ENCODE results near the gene CEP112. TPM values are rescaled to one million over a fixed set of nuclear protein-coding genes. Genes with fewer than 3 reads are reported as not detected.

CEP112 gene
- polyA plus RNA-seq, 1 donor, result 4.4 TPM

DNA sequence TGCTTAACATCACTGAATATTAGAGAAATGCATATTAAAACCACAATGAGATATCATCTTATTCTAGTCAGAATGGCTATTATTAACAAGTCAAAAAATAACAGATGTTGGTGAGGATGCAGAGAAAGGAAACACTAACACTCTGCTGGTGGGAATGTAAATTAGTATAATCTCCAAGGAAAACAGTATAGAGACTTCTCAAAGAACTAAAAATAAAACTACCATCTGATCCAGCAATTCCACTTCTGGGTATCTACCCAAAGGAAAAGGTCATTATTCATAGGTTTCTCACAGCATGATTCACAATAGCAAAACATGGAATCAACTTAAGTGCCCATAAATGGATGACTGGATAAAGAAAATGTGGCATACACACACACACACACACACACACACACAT, 166.4 kb downstream of the CEP112 start:
- H3K27ac ChIP-seq (ENCODE audit: low read length), result no peak overlapping the region
- H3K4me1 ChIP-seq (ENCODE audit: control insufficient read depth, insufficient read depth, low read length), result no peaks in the 10 kb centered on the region
- H3K27me3 ChIP-seq (ENCODE audit: control insufficient read depth, insufficient read depth, low read length), result no peaks in the 10 kb centered on the region
- H3K4me3 ChIP-seq (ENCODE audit: low read length), result no peak overlapping the region
- H3K9me3 ChIP-seq (ENCODE audit: control insufficient read depth, low read depth, low read length), result peaks cover 8% of the 10 kb centered on the region
- no peaks in the 10 kb centered on the region for H3K36me3 ChIP-seq (ENCODE audit: control insufficient read depth, insufficient read depth, low read length)
- no peak for DNase-seq

- Histone ChIP-seq H3K4me1 (ENCODE audit: control insufficient read depth, insufficient read depth, low read length) (no peaks in the 10 kb centered on the region), H3K36me3 (ENCODE audit: control insufficient read depth, insufficient read depth, low read length) (no peaks in the 10 kb centered on the region), H3K27me3 (ENCODE audit: control insufficient read depth, insufficient read depth, low read length) (no peaks in the 10 kb centered on the region), H3K27ac (ENCODE audit: low read length) (no peak overlapping the region), H3K4me3 (ENCODE audit: low read length) (no peak overlapping the region), H3K9me3 (ENCODE audit: control insufficient read depth, low read depth, low read length) (peaks cover 8% of the 10 kb centered on the region)
- WGBS (ENCODE audit: insufficient coverage, low lambda C conversion rate), result no CpG with 5 or more reads among the region's 3 CpGs
- no peak for DNase-seq
These were observed 170.2 kb downstream of the CEP112 start for GRCh38 chr17:66021757-66022156.

GRCh38 chr17:66018786-66019185, 173.1 kb downstream of the CEP112 start:
- H3K9me3 ChIP-seq (ENCODE audit: control insufficient read depth, low read depth, low read length), result peaks cover 4% of the 10 kb centered on the region
- no peaks in the 10 kb centered on the region for H3K27me3 ChIP-seq (ENCODE audit: control insufficient read depth, insufficient read depth, low read length)
- H3K27ac ChIP-seq (ENCODE audit: low read length), result no peak overlapping the region
- no peaks in the 10 kb centered on the region for H3K36me3 ChIP-seq (ENCODE audit: control insufficient read depth, insufficient read depth, low read length)
- no peak overlapping the region for H3K4me3 ChIP-seq (ENCODE audit: low read length)
- 0% methylated on average over 1 of the region's 2 CpGs for WGBS (ENCODE audit: insufficient coverage, low lambda C conversion rate)
- DNase-seq, result no peak
- H3K4me1 ChIP-seq (ENCODE audit: control insufficient read depth, insufficient read depth, low read length), result no peaks in the 10 kb centered on the region

DNA sequence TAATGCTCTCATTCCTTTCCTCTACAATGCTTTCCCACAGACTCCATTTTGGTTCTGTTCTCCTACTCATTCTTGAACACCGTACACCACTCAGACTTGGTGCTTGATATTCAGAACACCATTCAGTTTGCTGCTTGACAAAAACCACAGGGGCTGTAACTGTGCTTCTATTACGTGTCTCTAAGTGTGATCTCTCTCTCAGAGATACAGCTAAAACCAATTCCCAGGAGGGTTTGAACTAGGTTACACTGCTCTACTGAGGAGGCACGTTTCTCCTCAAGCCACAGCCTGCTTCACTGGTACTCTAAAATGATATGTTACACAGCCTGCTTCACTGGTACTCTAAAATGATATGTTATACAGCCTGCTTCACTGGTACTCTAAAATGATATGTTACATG, 175.7 kb downstream of the CEP112 start:
- H3K36me3 ChIP-seq (ENCODE audit: control insufficient read depth, insufficient read depth, low read length), result no peaks in the 10 kb centered on the region
- H3K27ac ChIP-seq (ENCODE audit: low read length), result no peak overlapping the region
- no CpG with 5 or more reads among the region's 3 CpGs for WGBS (ENCODE audit: insufficient coverage, low lambda C conversion rate)
- no peaks in the 10 kb centered on the region for H3K4me1 ChIP-seq (ENCODE audit: control insufficient read depth, insufficient read depth, low read length)
- no peaks in the 10 kb centered on the region for H3K27me3 ChIP-seq (ENCODE audit: control insufficient read depth, insufficient read depth, low read length)
- H3K4me3 ChIP-seq (ENCODE audit: low read length), result no peak overlapping the region
- DNase-seq, result no peak
- no peaks in the 10 kb centered on the region for H3K9me3 ChIP-seq (ENCODE audit: control insufficient read depth, low read depth, low read length)

DNA sequence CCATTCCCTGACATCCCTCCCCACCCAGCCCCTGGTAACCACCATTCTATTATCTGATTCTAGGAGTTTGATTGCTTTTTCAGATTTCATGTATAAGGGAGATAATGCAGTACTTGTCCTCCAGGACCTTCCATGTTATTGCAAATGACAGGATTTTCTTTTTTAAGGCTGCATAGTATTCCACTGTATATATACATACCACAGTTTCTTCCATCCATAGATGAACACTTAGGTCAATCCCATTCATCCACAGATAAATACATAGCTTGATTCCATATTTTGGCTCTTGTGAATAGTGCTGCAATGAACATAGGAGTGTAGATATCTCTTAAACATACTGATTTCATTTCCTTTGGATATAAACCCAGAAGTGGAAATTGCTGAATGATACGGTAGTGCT, 183.3 kb downstream of the CEP112 start:
- Histone ChIP-seq H3K9me3 (ENCODE audit: control insufficient read depth, low read depth, low read length) (no peaks in the 10 kb centered on the region), H3K36me3 (ENCODE audit: control insufficient read depth, insufficient read depth, low read length) (no peaks in the 10 kb centered on the region), H3K4me1 (ENCODE audit: control insufficient read depth, insufficient read depth, low read length) (no peaks in the 10 kb centered on the region), H3K27ac (ENCODE audit: low read length) (no peak overlapping the region), H3K27me3 (ENCODE audit: control insufficient read depth, insufficient read depth, low read length) (no peaks in the 10 kb centered on the region), H3K4me3 (ENCODE audit: low read length) (no peak overlapping the region)
- no CpG with 5 or more reads among the region's 1 CpG for WGBS (ENCODE audit: insufficient coverage, low lambda C conversion rate)
- no peak for DNase-seq

- H3K27ac ChIP-seq (ENCODE audit: low read length), result no peak overlapping the region
- WGBS (ENCODE audit: insufficient coverage, low lambda C conversion rate), result no CpG with 5 or more reads among the region's 4 CpGs
- H3K4me3 ChIP-seq (ENCODE audit: low read length), result no peak overlapping the region
- no peaks in the 10 kb centered on the region for H3K27me3 ChIP-seq (ENCODE audit: control insufficient read depth, insufficient read depth, low read length)
- no peaks in the 10 kb centered on the region for H3K4me1 ChIP-seq (ENCODE audit: control insufficient read depth, insufficient read depth, low read length)
- no peak for DNase-seq
- H3K9me3 ChIP-seq (ENCODE audit: control insufficient read depth, low read depth, low read length), result no peaks in the 10 kb centered on the region
- no peaks in the 10 kb centered on the region for H3K36me3 ChIP-seq (ENCODE audit: control insufficient read depth, insufficient read depth, low read length)
These were observed 185.3 kb downstream of the CEP112 start for GRCh38 chr17:66006654-66007053.

GRCh38 chr17:66002812-66003211, 189.1 kb downstream of the CEP112 start:
- Histone ChIP-seq H3K27ac (ENCODE audit: low read length) (no peak overlapping the region), H3K4me3 (ENCODE audit: low read length) (no peak overlapping the region), H3K9me3 (ENCODE audit: control insufficient read depth, low read depth, low read length) (no peaks in the 10 kb centered on the region), H3K27me3 (ENCODE audit: control insufficient read depth, insufficient read depth, low read length) (no peaks in the 10 kb centered on the region), H3K36me3 (ENCODE audit: control insufficient read depth, insufficient read depth, low read length) (no peaks in the 10 kb centered on the region), H3K4me1 (ENCODE audit: control insufficient read depth, insufficient read depth, low read length) (no peaks in the 10 kb centered on the region)
- no peak for DNase-seq
- WGBS (ENCODE audit: insufficient coverage, low lambda C conversion rate), result no CpG with 5 or more reads among the region's 1 CpG

GRCh38 chr17:66002063-66002585, 189.8 kb downstream of the CEP112 start:
- no peaks in the 10 kb centered on the region for H3K27me3 ChIP-seq (ENCODE audit: control insufficient read depth, insufficient read depth, low read length)
- H3K4me1 ChIP-seq (ENCODE audit: control insufficient read depth, insufficient read depth, low read length), result no peaks in the 10 kb centered on the region
- no peaks in the 10 kb centered on the region for H3K36me3 ChIP-seq (ENCODE audit: control insufficient read depth, insufficient read depth, low read length)
- H3K4me3 ChIP-seq (ENCODE audit: low read length), result no peak overlapping the region
- no CpG with 5 or more reads among the region's 1 CpG for WGBS (ENCODE audit: insufficient coverage, low lambda C conversion rate)
- DNase-seq, result no peak
- no peak overlapping the region for H3K27ac ChIP-seq (ENCODE audit: low read length)
- H3K9me3 ChIP-seq (ENCODE audit: control insufficient read depth, low read depth, low read length), result no peaks in the 10 kb centered on the region

DNA sequence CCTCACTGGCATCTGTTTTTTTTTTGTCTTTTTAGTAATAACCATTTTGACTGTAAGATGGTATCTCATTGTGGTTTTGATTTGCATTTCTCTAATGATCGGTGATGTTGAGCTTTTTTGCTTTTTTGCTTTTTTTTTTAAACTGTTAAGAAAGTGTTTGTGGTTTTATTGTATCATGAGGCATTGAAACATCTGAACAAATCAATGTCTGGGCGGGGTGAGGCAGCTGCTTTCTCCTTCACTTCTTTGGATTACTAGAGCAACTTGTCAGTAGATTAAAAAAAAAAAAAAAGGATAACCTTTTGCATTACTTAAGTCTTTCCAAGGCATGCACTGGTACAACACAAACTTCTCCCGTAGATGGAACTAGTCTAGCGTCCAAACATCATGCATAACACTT, 191.7 kb downstream of the CEP112 start:
- WGBS (ENCODE audit: insufficient coverage, low lambda C conversion rate), result no CpG with 5 or more reads among the region's 4 CpGs
- Histone ChIP-seq H3K4me1 (ENCODE audit: control insufficient read depth, insufficient read depth, low read length) (no peaks in the 10 kb centered on the region), H3K27ac (ENCODE audit: low read length) (no peak overlapping the region), H3K36me3 (ENCODE audit: control insufficient read depth, insufficient read depth, low read length) (no peaks in the 10 kb centered on the region), H3K4me3 (ENCODE audit: low read length) (no peak overlapping the region), H3K9me3 (ENCODE audit: control insufficient read depth, low read depth, low read length) (no peaks in the 10 kb centered on the region), H3K27me3 (ENCODE audit: control insufficient read depth, insufficient read depth, low read length) (no peaks in the 10 kb centered on the region)
- no peak for DNase-seq

- DNase-seq, result no peak
- Histone ChIP-seq H3K27me3 (ENCODE audit: control insufficient read depth, insufficient read depth, low read length) (no peaks in the 10 kb centered on the region), H3K27ac (ENCODE audit: low read length) (no peak overlapping the region), H3K36me3 (ENCODE audit: control insufficient read depth, insufficient read depth, low read length) (no peaks in the 10 kb centered on the region), H3K9me3 (ENCODE audit: control insufficient read depth, low read depth, low read length) (no peaks in the 10 kb centered on the region), H3K4me3 (ENCODE audit: low read length) (no peak overlapping the region), H3K4me1 (ENCODE audit: control insufficient read depth, insufficient read depth, low read length) (no peaks in the 10 kb centered on the region)
- 0% methylated on average over 1 of the region's 3 CpGs for whole genome bisulfite sequencing (ENCODE audit: insufficient coverage, low lambda C conversion rate)
These were observed 193.3 kb downstream of the CEP112 start for GRCh38 chr17:65998675-65999074.

DNA sequence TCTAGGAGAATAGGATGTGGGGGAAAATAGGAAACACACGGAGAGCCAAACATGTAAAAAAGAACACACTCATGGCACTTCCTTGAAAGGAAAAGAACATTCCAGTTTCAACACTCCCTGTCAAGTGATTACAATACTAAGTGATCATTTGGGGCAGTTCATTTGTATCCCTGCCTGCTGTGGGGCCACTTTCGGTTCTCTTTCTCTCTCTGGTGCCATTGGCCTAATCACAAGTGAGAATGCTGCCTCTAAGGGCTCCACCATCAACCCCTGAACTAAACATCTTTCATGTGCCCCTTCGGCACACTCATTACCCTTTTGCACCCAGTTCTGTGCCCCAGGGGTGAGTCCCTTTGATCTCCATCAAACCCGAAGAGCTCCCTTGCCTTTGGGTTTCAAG, 197.3 kb downstream of the CEP112 start:
- Histone ChIP-seq H3K36me3 (ENCODE audit: control insufficient read depth, insufficient read depth, low read length) (no peaks in the 10 kb centered on the region), H3K9me3 (ENCODE audit: control insufficient read depth, low read depth, low read length) (no peaks in the 10 kb centered on the region), H3K27me3 (ENCODE audit: control insufficient read depth, insufficient read depth, low read length) (no peaks in the 10 kb centered on the region), H3K4me1 (ENCODE audit: control insufficient read depth, insufficient read depth, low read length) (no peaks in the 10 kb centered on the region), H3K27ac (ENCODE audit: low read length) (no peak overlapping the region), H3K4me3 (ENCODE audit: low read length) (no peak overlapping the region)
- DNase-seq, result no peak
- 100% methylated on average over 1 of the region's 4 CpGs for WGBS (ENCODE audit: insufficient coverage, low lambda C conversion rate)
